Vagina (tissue), 2 donors: ENCODE data around the gene SLC34A1. TPM values are rescaled to one million over a fixed set of nuclear protein-coding genes. Genes with fewer than 3 reads are reported as not detected.

Experiments used
- DNase-seq, 2 donors: peaks; one replicate each; pipeline ENCODE4 v3.0.0-alpha.2; 2017; ENCODE audit errors: extremely low spot score in 2 of 2
- H3K27ac ChIP-seq: fragments of 200-600 bp; sonication (generic); one replicate; pipeline ENCODE4 v1.5.1; 2019
- H3K27me3 ChIP-seq: fragments of 200-600 bp; sonication (generic); one replicate; pipeline ENCODE4 v1.5.1; 2019
- H3K36me3 ChIP-seq, 2 donors: fragments of 200-600 bp; sonication (generic); one replicate each; pipeline ENCODE4 v1.5.1; 2017 to 2019
- H3K4me1 ChIP-seq: fragments of 200-600 bp; sonication (generic); one replicate; pipeline ENCODE4 v1.5.1; 2019
- H3K4me3 ChIP-seq, 2 donors: fragments of 200-600 bp; sonication (generic); 1 replicate in 1 of 2; 2 replicates in 1 of 2; pipeline ENCODE4 v1.5.1; 2016 to 2019
- H3K9me3 ChIP-seq: fragments of 200-600 bp; sonication (generic); one replicate; pipeline ENCODE4 v1.5.1; 2019
- CTCF ChIP-seq, 3 experiments: fragments of 450-650 bp in 2 of 3; fragments of 200-600 bp in 1 of 3; sonication (generic) in 1 of 3; IDR thresholded peaks; one replicate each; pipeline ENCODE4 v1.5.1; 2017 to 2019; ENCODE audit warnings: antibody characterized with exemption in 3 of 3, mild to moderate bottlenecking in 2 of 3, moderate library complexity in 2 of 3
- POLR2A ChIP-seq, 2 donors: fragments of 450-650 bp; IDR thresholded peaks; one replicate each; pipeline ENCODE4 v1.6.1; 2017; ENCODE audit warnings: antibody characterized with exemption in 2 of 2, mild to moderate bottlenecking in 2 of 2, moderate library complexity in 2 of 2
- POLR2AphosphoS5 ChIP-seq, 2 donors: sonication (generic); formaldehyde crosslinking; IDR thresholded peaks; one replicate each; pipeline ENCODE4 v1.9.0; 2017; ENCODE audit warnings: antibody characterized with exemption in 2 of 2, mild to moderate bottlenecking in 2 of 2, low read depth in 1 of 2; ENCODE audit not compliant: insufficient read depth in 1 of 2
- intact Hi-C: fragments of 100-400 bp; cut with DNase I; formaldehyde crosslinking; loops from one replicate; pipeline ENCODE4 v1.15.1; 2023
- total RNA-seq: library from RNA; depleted of rRNA; stranded (reverse); fragments of >200 nt; gene quantifications from one replicate; pipeline ENCODE4 v1.2.3, GENCODE V29; 2016

Gene SLC34A1
- total RNA-seq, 1 donor from 2014 or later = not detected

GRCh38 chr5:177402271-177403043 is 18.2 kb downstream of the SLC34A1 start:
- peaks cover 17% of the 10 kb centered on the region for H3K27me3 ChIP-seq
- no peaks in the 10 kb centered on the region for H3K36me3 ChIP-seq
- H3K4me3 ChIP-seq = peak overlapping the region; percentile 51 to 64
- no peak for DNase-seq
- H3K27ac ChIP-seq = peak overlapping the region; percentile 60
- peaks cover 43% of the 10 kb centered on the region for H3K4me1 ChIP-seq
- TF ChIP-seq POLR2AphosphoS5 (IDR thresholded peaks at IDR 0.05; ENCODE audit: insufficient read depth in 1 of 2, low read depth in 1 of 2) (peak in 1 of 2 donors; percentile 31), CTCF (IDR thresholded peaks at IDR 0.05) (no peak)
- intact Hi-C loops = loop anchor here (2.0 kb wide), 1 partner anchor 46 kb away; no protein-coding TSS in a partner anchor
- no peaks in the 10 kb centered on the region for H3K9me3 ChIP-seq

GRCh38 chr5:177403102-177403791 is 19.0 kb downstream of the SLC34A1 start:
- H3K4me1 ChIP-seq = peaks cover 43% of the 10 kb centered on the region
- intact Hi-C loops = loop anchor here (2.0 kb wide), 1 partner anchor 46 kb away; no protein-coding TSS in a partner anchor
- TF ChIP-seq POLR2AphosphoS5 (IDR thresholded peaks at IDR 0.05; ENCODE audit: insufficient read depth in 1 of 2, low read depth in 1 of 2) (no peak), CTCF (IDR thresholded peaks at IDR 0.05) (no peak), POLR2A (IDR thresholded peaks at IDR 0.05) (no peak)
- peaks cover 17% of the 10 kb centered on the region for H3K27me3 ChIP-seq
- peak overlapping the region; percentile 51 to 64 for H3K4me3 ChIP-seq
- H3K27ac ChIP-seq = peak overlapping the region; percentile 60
- DNase-seq = no peak
- no peaks in the 10 kb centered on the region for H3K9me3 ChIP-seq
- no peaks in the 10 kb centered on the region for H3K36me3 ChIP-seq

- Histone ChIP-seq H3K9me3 (no peaks in the 10 kb centered on the region), H3K4me1 (peaks cover 43% of the 10 kb centered on the region), H3K36me3 (no peaks in the 10 kb centered on the region), H3K4me3 (peak overlapping the region; percentile 51 to 64), H3K27ac (peak overlapping the region; percentile 60), H3K27me3 (peaks cover 17% of the 10 kb centered on the region)
- TF ChIP-seq POLR2AphosphoS5 (IDR thresholded peaks at IDR 0.05; ENCODE audit: insufficient read depth in 1 of 2, low read depth in 1 of 2) (peak in 1 of 2 donors; percentile 49), POLR2A (IDR thresholded peaks at IDR 0.05) (no peak), CTCF (IDR thresholded peaks at IDR 0.05) (peak; percentile 32 to 81 (median 44))
- intact Hi-C loops = loop anchor here (2.0 kb wide), 1 partner anchor 45 kb away; no protein-coding TSS in a partner anchor
- no peak for DNase-seq
Observed at GRCh38 chr5:177403792-177404640, 19.8 kb downstream of the SLC34A1 start.

GRCh38 chr5:177404641-177405179 is 20.5 kb downstream of the SLC34A1 start:
- H3K9me3 ChIP-seq = no peaks in the 10 kb centered on the region
- no peak for DNase-seq
- intact Hi-C loops = no loop called here
- peaks cover 17% of the 10 kb centered on the region for H3K27me3 ChIP-seq
- peaks cover 41% of the 10 kb centered on the region for H3K4me1 ChIP-seq
- H3K4me3 ChIP-seq = peak overlapping the region; percentile 51 to 64
- TF ChIP-seq POLR2A (IDR thresholded peaks at IDR 0.05) (no peak), POLR2AphosphoS5 (IDR thresholded peaks at IDR 0.05; ENCODE audit: insufficient read depth in 1 of 2, low read depth in 1 of 2) (no peak), CTCF (IDR thresholded peaks at IDR 0.05) (no peak)
- no peaks in the 10 kb centered on the region for H3K36me3 ChIP-seq
- H3K27ac ChIP-seq = peak overlapping the region; percentile 60
